HepG2 (cell line): ENCODE data around the gene RNASE4. TPM values are rescaled to one million over a fixed set of nuclear protein-coding genes. Genes with fewer than 3 reads are reported as not detected.
"Not testable (repeated sequence)": the region's sequence is repeated elsewhere in the genome, so short reads cannot be mapped to it uniquely, and the experiment has no call there.

Experiments
- ATAC-seq: fragments of 200-7000 bp; cut with Tn5 transposase; 3 replicates; pipeline ENCODE4 v1.9.1; 2020; ENCODE audit warnings: mild to moderate bottlenecking, moderate library complexity
- BruUV-seq: library from RNA; stranded (reverse); fragments of 400-500 nt; replicated peaks from 2 replicates; lab custom pipeline; 2021; lab: Mats Ljungman, UMichigan
- CTCF ChIA-PET: fragments of 300-600 bp; formaldehyde crosslinking; extraction: SDS; loops from one replicate; lab custom pipeline; 2021; ENCODE audit warnings: low total read pairs, inconsistent platforms, low intra/inter-chr PET ratio; lab: Yijun Ruan, JAX
- POLR2A ChIA-PET: fragments of 350-600 bp; sonication (Branson Sonifier 250); formaldehyde crosslinking; loops from one replicate; lab custom pipeline; 2020; ENCODE audit warnings: antibody characterized with exemption, inconsistent platforms; lab: Yijun Ruan, JAX
- DNase-seq: peaks from one replicate; pipeline ENCODE4 v3.0.0-alpha.2; 2015; ENCODE audit warnings: low spot score
- FAIRE-seq: peaks from 3 replicates; lab custom pipeline; 2011; peaks lifted over from hg19 to GRCh38; lab: Jason Lieb, UNC
- H2AFZ ChIP-seq: one replicate; pipeline ENCODE4 v1.6.1; 2011; ENCODE audit warnings: low read length, inconsistent platforms
- H3K27ac ChIP-seq: fragments of 300-600 bp; 3 replicates; pipeline ENCODE4 v1.8.0; 2011; ENCODE audit warnings: mixed run types, mild to moderate bottlenecking, mixed read lengths, low read length, inconsistent platforms; ENCODE audit not compliant: insufficient read depth; ENCODE audit errors: extremely low read length
- H3K27me3 ChIP-seq, 2 experiments: fragments of 200-600 bp in 1 of 2; 2 replicates in 1 of 2; 3 replicates in 1 of 2; pipeline versions ENCODE4 v1.6.0 to v1.8.0; 2011; ENCODE audit warnings: low read length in 2 of 2, mild to moderate bottlenecking in 2 of 2, moderate library complexity in 2 of 2, inconsistent platforms in 1 of 2; ENCODE audit not compliant: insufficient read depth in 2 of 2, control insufficient read depth in 1 of 2
- H3K36me3 ChIP-seq, 2 experiments: fragments of 200-600 bp in 1 of 2; replicated peaks in 1 of 2; 2 replicates in 1 of 2; 3 replicates in 1 of 2; pipeline versions ENCODE4 v1.5.1 to v1.8.0; 2011; ENCODE audit warnings: low read length in 2 of 2, inconsistent platforms in 1 of 2; ENCODE audit not compliant: insufficient read depth in 2 of 2, control insufficient read depth in 1 of 2
- H3K4me1 ChIP-seq: 2 replicates; pipeline ENCODE4 v1.5.1; 2012; ENCODE audit warnings: low read length, inconsistent platforms; ENCODE audit not compliant: insufficient read depth
- H3K4me2 ChIP-seq: 2 replicates; pipeline ENCODE4 v1.6.0; 2011; ENCODE audit warnings: low read depth, low read length, inconsistent platforms
- H3K4me3 ChIP-seq, 3 experiments: fragments of 200-600 bp in 1 of 3; sonication (generic), shearing (Covaris generic) in 1 of 3; replicated peaks in 1 of 3; 2 replicates each; pipeline ENCODE4 v1.5.1; 2011 to 2016; ENCODE audit warnings: low read length in 3 of 3, inconsistent platforms in 2 of 3, low read depth in 2 of 3, mild to moderate bottlenecking in 2 of 3, control low read depth in 1 of 3, mixed read lengths in 1 of 3; ENCODE audit not compliant: insufficient read depth in 1 of 3
- H3K79me2 ChIP-seq: one replicate; pipeline ENCODE4 v1.6.1; 2011; ENCODE audit warnings: low read length, inconsistent platforms; ENCODE audit not compliant: insufficient read depth
- H3K9ac ChIP-seq: 2 replicates; pipeline ENCODE4 v1.6.0; 2011; ENCODE audit warnings: mild to moderate bottlenecking, low read depth, low read length, inconsistent platforms; ENCODE audit not compliant: insufficient read depth
- H3K9me3 ChIP-seq: 2 replicates; pipeline ENCODE4 v1.5.1; 2012; ENCODE audit warnings: mild to moderate bottlenecking, low read length
- H4K20me1 ChIP-seq: 2 replicates; pipeline ENCODE4 v1.6.0; 2011; ENCODE audit warnings: inconsistent platforms, mild to moderate bottlenecking, low read length, moderate library complexity; ENCODE audit not compliant: insufficient read depth
- CAMTA2 ChIP-seq: sonication (generic); formaldehyde crosslinking; IDR thresholded peaks from 2 replicates; pipeline ENCODE4 v1.4.0; 2020; ENCODE audit warnings: mild to moderate bottlenecking, missing genetic modification reagents, borderline replicate concordance
- GPN1 ChIP-seq: sonication (generic); formaldehyde crosslinking; IDR thresholded peaks from 2 replicates; pipeline ENCODE4 v1.5.1; 2020; ENCODE audit warnings: missing genetic modification reagents, borderline replicate concordance
- HNRNPK ChIP-seq: fragments of 200-400 bp; formaldehyde crosslinking; IDR thresholded peaks from 2 replicates; pipeline ENCODE4 v1.6.1; 2018; ENCODE audit warnings: low read length, low read depth, moderate library complexity, mild to moderate bottlenecking; ENCODE audit not compliant: poor library complexity, severe bottlenecking
- MIXL1 ChIP-seq: IDR thresholded peaks from 2 replicates; pipeline ENCODE4 v1.6.1; 2016
- U2AF2 ChIP-seq: fragments of 200-400 bp; formaldehyde crosslinking; IDR thresholded peaks from 2 replicates; pipeline ENCODE4 v1.6.1; 2017; ENCODE audit warnings: low read depth, mild to moderate bottlenecking, low read length
- WIZ ChIP-seq: sonication (generic); formaldehyde crosslinking; IDR thresholded peaks from 2 replicates; pipeline ENCODE4 v1.5.1; 2020; ENCODE audit warnings: mild to moderate bottlenecking, missing genetic modification reagents
- ZMAT3 ChIP-seq: sonication (generic); formaldehyde crosslinking; conservative IDR thresholded peaks from 2 replicates; pipeline ENCODE4 v1.7.0; 2021; ENCODE audit warnings: missing genetic modification reagents
- ZNF143 ChIP-seq: sonication (generic); formaldehyde crosslinking; IDR thresholded peaks from 2 replicates; pipeline ENCODE4 v1.4.0; 2020; ENCODE audit warnings: missing genetic modification reagents
- ZNF205 ChIP-seq: IDR thresholded peaks from 2 replicates; pipeline ENCODE4 v1.6.1; 2018; ENCODE audit warnings: missing biosample characterization, missing genetic modification reagents
- ZNF275 ChIP-seq: sonication (generic); formaldehyde crosslinking; IDR thresholded peaks from 2 replicates; pipeline ENCODE4 v1.8.0; 2022; ENCODE audit warnings: missing genetic modification reagents, mild to moderate bottlenecking, inconsistent platforms, borderline replicate concordance
- ZNF282 ChIP-seq: fragments of 450-650 bp; IDR thresholded peaks from 2 replicates; pipeline ENCODE4 v1.6.1; 2018; ENCODE audit not compliant: partially characterized antibody
- ZNF441 ChIP-seq: sonication (generic); formaldehyde crosslinking; IDR thresholded peaks from 2 replicates; pipeline ENCODE4 v1.7.0; 2021; ENCODE audit warnings: missing genetic modification reagents, borderline replicate concordance
- ZNF496 ChIP-seq: sonication (generic); formaldehyde crosslinking; IDR thresholded peaks from 2 replicates; pipeline ENCODE4 v1.8.1; 2023; ENCODE audit warnings: mild to moderate bottlenecking, moderate library complexity, missing genetic modification reagents; ENCODE audit not compliant: insufficient replicate concordance
- ZNF501 ChIP-seq: sonication (generic); formaldehyde crosslinking; IDR thresholded peaks from 2 replicates; pipeline ENCODE4 v1.5.1; 2020; ENCODE audit warnings: mild to moderate bottlenecking, moderate library complexity, missing genetic modification reagents
- ZNF512B ChIP-seq: sonication (generic); formaldehyde crosslinking; IDR thresholded peaks from 2 replicates; pipeline ENCODE4 v1.5.1; 2020; ENCODE audit warnings: missing genetic modification reagents, mild to moderate bottlenecking, borderline replicate concordance
- ZNF616 ChIP-seq: sonication (generic); formaldehyde crosslinking; IDR thresholded peaks from 2 replicates; pipeline ENCODE4 v1.5.0; 2020; ENCODE audit warnings: low read depth, mild to moderate bottlenecking, missing genetic modification reagents
- WGBS: methylation state at CpG from one replicate; pipeline ENCODE4 v1.1.6; 2017; ENCODE audit warnings: low lambda C conversion rate; 5-methylcytosine and 5-hydroxymethylcytosine counted together
- in situ Hi-C: cut with HindIII; loops from 2 replicates; pipeline ENCODE4 v1.10.0; 2017; ENCODE audit warnings: low pct_unique_long_range_greater_than_20kb; ENCODE audit not compliant: extremely low pct_ligation_motif_present
- intact Hi-C: fragments of 100-400 bp; cut with micrococcal nuclease; formaldehyde crosslinking; loops from one replicate; pipeline ENCODE4 v1.10.0; 2022; ENCODE audit not compliant: unreplicated experiment
- polyA plus RNA-seq, 8 experiments: library from polyadenylated mRNA; depleted of rRNA in 3 of 8; stranded (reverse) in 7 of 8; unstranded in 1 of 8; fragments of >200 nt; fragmentation: Illumina TruSeq in 4 of 8; extraction: Trizol in 4 of 8; gene quantifications; 2 replicates each; pipeline versions ENCODE4 v1.2.1 to v1.2.3, GENCODE V29; 2011 to 2016; ENCODE audit warnings: low read depth in 4 of 8, missing spikeins in 1 of 8, mixed read lengths in 1 of 8; ENCODE audit not compliant: insufficient read depth in 1 of 8
- total RNA-seq, 5 experiments: library from RNA; depleted of rRNA; stranded (reverse); fragments of >200 nt; fragmentation: Illumina TruSeq; extraction: Trizol; gene quantifications; 2 replicates each; pipeline ENCODE4 v1.2.3, GENCODE V29; 2016; ENCODE audit warnings: low read depth in 1 of 5

Gene RNASE4
- total and polyA plus RNA-seq, 2 of the 13 experiments (the other 11 are each of a cell fraction or from before 2014, with no cell fraction given): 109 to 983 TPM

- Histone ChIP-seq H2AFZ (no peak overlapping the region), H3K27me3 (peaks cover 0 to 12% of the 10 kb centered on the region in 2 experiments; a peak in 2 of 5 replicates), H3K4me1 (no peaks in the 10 kb centered on the region), H3K79me2 (no peaks in the 10 kb centered on the region), H3K4me3 (no peak overlapping the region), H3K36me3 (no peaks in the 10 kb centered on the region), H3K4me2 (no peak overlapping the region), H3K9ac (no peak overlapping the region), H3K27ac (no peak overlapping the region), H4K20me1 (no peaks in the 10 kb centered on the region), H3K9me3 (no peaks in the 10 kb centered on the region)
- FAIRE-seq (no peak), ATAC-seq (no peak), DNase-seq (no peak)
- POLR2A ChIA-PET: no interaction called here
- BruUV-seq: no TSS peak
- intact Hi-C loops (no loop called here), in situ Hi-C loops (no loop called here)
- CTCF ChIA-PET: no interaction called here
- no peak for TF ChIP-seq GPN1
- no peak for TF ChIP-seq ZMAT3 (CRISPR knock-in tag)
- no peak for TF ChIP-seq CAMTA2 (CRISPR knock-in tag)
- TF ChIP-seq ZNF275 (CRISPR knock-in tag): no peak
- no peak for TF ChIP-seq ZNF441 (CRISPR knock-in tag)
- TF ChIP-seq ZNF143 (CRISPR knock-in tag): no peak
- TF ChIP-seq ZNF512B (CRISPR knock-in tag): no peak
- TF ChIP-seq ZNF616 (CRISPR knock-in tag): no peak
- no peak for TF ChIP-seq WIZ (CRISPR knock-in tag)
- TF ChIP-seq ZNF282: no peak
- no peak for TF ChIP-seq ZNF205
- TF ChIP-seq MIXL1 (CRISPR knock-in tag): no peak
- TF ChIP-seq ZNF496 (CRISPR knock-in tag): no peak
- TF ChIP-seq U2AF2: no peak
- TF ChIP-seq HNRNPK: no peak
- no peak for TF ChIP-seq ZNF501 (CRISPR knock-in tag)
- WGBS: 88% methylated on average over 21 of the region's 28 CpGs
Measured at GRCh38 chr14:20723488-20723887, 39.1 kb downstream of the RNASE4 start.

GRCh38 chr14:20726121-20726520 lies 41.8 kb downstream of the RNASE4 start:
- DNase-seq, H3K4me1 ChIP-seq, H3K79me2 ChIP-seq, CTCF ChIA-PET, intact Hi-C loops, H4K20me1 ChIP-seq, H2AFZ ChIP-seq, H3K4me2 ChIP-seq, H3K9me3 ChIP-seq, H3K27ac ChIP-seq, H3K4me3 ChIP-seq, POLR2A ChIA-PET, H3K27me3 ChIP-seq, in situ Hi-C loops, H3K36me3 ChIP-seq, FAIRE-seq, ATAC-seq, BruUV-seq, H3K9ac ChIP-seq: not testable (repeated sequence)
- WGBS: 63% methylated on average over 3 of the region's 3 CpGs
